Cerebellar nuclear complex (tissue), 1 donor: ENCODE data around the gene MED12L.

ENCODE experiments used
- DNase-seq, 2 experiments: peaks; one replicate each; lab custom pipeline; 2025; lab: John Stamatoyannopoulos, UW

The MED12L gene

GRCh38 chr3:151322511-151322910 lies 237.0 kb downstream of the MED12L start:
- no peak for DNase-seq

DNA sequence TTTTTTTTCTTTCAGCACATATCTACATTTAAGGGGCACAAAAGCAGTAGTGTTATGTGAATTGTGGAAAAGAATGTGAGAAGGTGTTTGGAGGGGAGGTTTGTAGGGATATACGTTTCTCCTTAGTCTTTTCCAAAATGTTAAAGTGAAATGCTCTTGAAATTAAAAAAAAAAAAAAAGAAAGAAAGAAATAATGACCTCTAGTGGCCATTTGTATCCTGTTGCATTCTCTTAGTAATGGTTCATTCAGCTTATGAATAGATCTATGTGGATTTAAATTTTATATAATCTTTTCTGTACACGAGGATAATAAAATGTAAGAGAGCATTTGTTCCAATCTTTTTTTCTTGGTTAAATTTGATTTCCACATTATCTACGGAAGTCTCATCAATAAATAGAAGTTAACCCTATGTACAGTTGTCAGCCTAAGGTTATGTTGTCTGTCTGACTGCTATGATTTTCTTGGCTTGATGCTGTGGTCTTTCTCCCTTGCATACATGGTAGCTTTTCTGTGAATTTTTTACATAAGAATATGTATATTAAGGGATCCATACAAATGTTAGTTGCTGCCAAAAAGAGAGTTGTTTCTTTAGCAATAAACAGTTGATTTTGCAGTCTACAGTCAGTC lies 242.2 kb downstream of the MED12L start:
- no peak for DNase-seq

GRCh38 chr3:151328298-151328995 lies 243.0 kb downstream of the MED12L start:
- no peak for DNase-seq

GRCh38 chr3:151329363-151329762 lies 243.9 kb downstream of the MED12L start, which contains the start of gene P2RY13:
TSS of gene P2RY13 (minus strand) at chr3:151329549. CDS start at chr3:151329528, 21 bp downstream.
- no peak for DNase-seq

GRCh38 chr3:151330379-151330778 lies 244.9 kb downstream of the MED12L start:
- DNase-seq = no peak

- DNase-seq = no peak
Observed at GRCh38 chr3:151330899-151331298, 245.4 kb downstream of the MED12L start.

DNA sequence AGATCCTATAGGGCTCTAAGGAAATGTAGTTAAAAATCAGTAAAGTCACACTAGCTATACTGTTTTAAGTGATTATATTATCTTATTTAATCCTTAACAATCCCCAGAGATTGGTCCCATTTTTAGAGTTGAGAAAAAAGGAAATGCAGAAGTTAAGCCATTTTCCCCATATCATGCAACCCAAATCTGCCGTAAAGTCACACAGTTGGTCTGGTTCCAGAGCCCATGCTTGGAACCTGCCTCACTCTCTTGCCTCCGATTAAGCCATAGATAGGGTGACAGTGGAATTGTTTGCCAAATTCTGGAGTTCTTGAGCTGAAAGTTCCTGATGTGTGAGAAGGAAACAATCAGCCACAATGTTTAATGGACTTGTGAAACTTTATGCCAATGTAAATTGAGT lies 246.2 kb downstream of the MED12L start:
- DNase-seq = no peak

DNA sequence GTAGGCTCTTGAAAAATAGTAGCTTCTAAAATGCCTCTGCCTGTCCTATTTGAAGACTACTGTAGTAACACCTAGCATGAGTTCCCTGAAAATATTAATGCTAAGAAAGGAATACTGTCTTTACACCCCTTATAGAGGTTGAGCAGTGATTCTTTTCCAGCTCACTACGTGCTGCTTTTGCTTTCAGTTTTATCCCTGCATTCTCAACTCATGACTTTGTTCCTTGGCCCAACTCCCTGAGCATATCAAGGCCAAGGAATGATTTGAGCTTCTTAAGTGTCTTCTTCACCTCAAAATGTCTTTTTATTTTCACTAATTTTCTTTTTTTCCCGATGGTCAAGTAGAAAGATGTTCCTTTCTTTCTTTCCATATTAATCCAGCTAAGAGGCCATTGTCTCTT lies 260.4 kb downstream of the MED12L start:
- DNase-seq = no peak

DNA sequence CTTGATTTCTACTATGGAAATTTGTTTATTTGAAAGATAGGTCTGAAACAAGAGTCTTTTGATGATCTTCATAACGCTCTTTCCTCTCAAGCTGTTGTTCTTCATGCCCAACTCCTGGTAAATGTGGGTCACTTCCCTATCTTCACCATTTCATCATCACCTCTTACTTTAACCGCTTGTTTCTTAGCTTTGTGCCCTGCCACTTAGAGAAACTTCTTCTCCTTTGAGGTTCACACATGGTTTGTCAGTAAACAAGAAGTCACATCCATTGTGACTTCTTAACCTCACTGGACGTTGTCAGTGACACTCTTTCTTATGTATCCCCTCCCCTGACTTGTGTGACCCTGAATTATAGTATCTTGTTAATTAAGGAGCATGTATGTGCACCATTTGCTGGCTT lies 260.8 kb downstream of the MED12L start:
- DNase-seq = no peak

DNA sequence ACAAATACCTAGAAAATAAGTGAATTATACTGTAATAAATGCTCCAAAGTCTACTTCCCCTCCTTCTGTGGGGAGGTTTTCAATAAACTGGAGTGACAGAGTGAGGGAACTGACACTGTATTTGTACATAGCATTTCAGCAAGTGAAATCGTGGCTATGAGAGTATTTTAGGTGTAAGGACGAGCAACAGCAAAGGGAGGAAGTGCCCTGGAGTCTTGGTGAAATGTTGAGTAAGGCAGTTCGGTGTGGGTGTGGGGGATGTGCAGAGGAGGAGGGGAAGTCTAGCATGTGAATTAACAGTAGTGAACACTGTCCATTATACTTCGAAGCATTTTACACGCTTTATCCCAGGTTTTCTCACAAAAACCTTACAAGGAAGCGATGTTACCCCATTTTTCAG lies 262.0 kb downstream of the MED12L start:
- no peak for DNase-seq

DNA sequence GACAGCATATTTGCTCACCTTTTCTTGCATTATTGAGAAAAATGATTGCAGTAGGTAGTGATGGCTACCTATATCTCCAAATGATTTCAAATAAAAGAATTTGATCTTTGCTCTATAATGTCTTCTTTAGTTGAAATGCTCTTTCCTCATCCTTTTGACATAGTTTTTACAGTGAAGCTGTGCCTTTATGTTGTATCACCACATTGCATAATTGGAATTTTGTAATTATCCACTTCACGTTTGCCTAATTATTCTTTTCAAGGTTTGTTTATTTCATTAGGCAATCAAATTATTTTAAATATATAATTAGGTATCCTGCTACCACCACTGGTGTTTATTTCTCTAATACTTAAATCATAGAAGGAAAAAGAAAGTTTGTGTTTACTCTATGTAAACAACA lies 265.2 kb downstream of the MED12L start:
- no peak for DNase-seq

GRCh38 chr3:151351219-151351618 lies 265.8 kb downstream of the MED12L start:
- no peak for DNase-seq

- DNase-seq = no peak
Observed at GRCh38 chr3:151351648-151352047, 266.2 kb downstream of the MED12L start.

DNA sequence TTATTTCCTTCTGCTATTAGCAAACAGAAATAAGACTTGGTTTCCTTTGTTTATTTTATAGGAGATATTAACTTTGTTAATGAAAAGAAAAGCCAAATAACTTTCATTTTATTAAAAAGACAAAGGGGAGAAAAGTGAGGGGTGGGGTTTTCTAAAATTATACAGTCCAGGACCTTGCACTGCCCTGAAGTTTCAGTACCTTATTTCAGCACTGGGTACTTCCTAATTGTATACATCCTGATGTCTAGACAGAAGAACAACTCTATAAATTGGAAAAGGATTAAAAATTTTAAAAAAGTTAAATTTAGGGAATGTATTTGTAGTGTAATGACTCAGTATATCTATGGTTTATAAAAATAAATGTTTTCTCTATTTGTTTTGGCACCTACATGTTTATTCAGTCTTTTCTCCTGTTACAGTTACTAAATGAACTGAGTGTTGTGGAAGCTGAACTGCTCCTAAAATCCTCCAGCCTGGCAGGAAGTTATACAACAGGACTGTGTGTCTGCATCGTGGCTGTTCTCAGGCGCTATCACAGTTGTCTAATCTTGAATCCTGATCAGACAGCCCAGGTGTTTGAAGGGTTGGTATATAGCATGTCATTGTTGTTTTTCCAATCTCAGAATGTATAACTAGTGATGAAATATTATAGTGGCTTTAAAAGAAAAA lies 271.5 kb downstream of the MED12L start:
- no peak for DNase-seq

DNA sequence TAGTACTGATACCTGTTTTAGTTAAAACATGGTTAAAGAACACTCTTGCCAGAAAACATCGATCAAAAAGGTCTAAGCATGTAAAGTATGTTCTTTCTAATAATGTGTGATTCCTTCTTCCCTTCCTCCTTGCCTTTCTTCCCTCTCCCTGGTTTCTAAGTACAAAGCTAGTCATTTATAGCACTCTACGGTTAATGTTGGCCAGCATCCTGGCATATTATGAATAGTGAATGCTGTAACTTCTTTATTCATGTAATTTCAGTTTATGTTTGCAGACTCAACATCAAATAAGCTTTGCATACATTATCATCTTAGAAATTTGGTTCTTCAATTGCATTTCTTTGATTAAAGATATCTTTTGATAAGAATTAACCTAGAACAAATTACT lies 272.0 kb downstream of the MED12L start:
- no peak for DNase-seq

- DNase-seq = no peak
Observed at GRCh38 chr3:151362751-151363174, 277.3 kb downstream of the MED12L start.

GRCh38 chr3:151366993-151367392 lies 281.5 kb downstream of the MED12L start:
- no peak for DNase-seq

GRCh38 chr3:151367448-151367847 lies 282.0 kb downstream of the MED12L start:
- DNase-seq = no peak

DNA sequence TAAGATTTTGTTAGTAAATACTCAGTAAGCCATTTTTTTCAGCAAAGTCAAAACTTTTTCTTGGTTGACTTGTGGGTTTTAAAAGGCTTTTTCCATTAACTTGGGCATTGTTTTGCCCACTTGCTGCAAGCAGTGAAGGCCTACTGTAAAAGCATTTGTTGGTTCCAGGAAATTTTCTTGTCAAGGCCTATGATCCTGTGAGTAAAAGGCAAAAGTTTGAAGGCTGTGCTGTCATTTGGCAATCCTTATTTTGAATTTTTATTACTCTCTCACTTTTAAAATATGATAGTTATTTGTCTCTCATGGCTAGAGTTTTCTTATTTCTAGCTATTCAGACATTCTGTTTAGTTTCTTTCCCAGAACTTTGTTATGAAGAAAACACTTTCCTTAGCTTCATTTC lies 286.1 kb downstream of the MED12L start:
- DNase-seq = no peak

DNA sequence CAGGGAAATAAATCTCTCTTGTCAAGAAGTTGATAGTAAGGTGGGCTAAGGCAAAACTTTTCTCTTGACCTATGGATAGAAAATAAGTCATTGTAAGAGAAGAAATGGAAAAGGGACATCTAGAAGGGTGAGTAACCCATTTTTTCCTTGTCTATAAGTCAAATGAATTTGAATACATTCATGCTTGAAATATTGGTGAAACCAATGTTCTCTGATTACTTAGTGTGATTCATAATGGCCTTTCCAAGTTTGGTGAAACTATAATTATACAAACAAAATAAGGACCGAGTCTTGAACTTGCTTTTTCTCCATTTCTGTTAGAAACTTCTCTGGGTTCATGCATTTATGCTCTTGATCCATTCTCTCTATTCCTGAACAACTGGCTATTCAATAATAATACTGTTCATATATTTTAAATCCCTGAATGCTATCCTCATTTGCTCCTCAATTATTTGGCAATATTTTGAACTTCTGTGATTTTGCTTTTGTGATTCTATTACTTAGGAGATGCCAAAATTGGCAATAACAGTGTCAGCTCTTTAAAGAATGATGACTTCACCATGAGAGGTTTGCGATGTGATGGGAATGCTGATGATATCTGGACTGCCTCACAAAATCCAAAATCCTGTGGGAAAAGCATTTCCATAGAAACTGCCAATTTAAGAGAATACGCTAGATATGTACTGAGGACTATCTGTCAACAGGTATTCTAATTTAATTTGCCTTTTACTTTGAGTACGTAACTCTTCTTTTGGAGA lies 286.8 kb downstream of the MED12L start:
- DNase-seq = no peak

DNA sequence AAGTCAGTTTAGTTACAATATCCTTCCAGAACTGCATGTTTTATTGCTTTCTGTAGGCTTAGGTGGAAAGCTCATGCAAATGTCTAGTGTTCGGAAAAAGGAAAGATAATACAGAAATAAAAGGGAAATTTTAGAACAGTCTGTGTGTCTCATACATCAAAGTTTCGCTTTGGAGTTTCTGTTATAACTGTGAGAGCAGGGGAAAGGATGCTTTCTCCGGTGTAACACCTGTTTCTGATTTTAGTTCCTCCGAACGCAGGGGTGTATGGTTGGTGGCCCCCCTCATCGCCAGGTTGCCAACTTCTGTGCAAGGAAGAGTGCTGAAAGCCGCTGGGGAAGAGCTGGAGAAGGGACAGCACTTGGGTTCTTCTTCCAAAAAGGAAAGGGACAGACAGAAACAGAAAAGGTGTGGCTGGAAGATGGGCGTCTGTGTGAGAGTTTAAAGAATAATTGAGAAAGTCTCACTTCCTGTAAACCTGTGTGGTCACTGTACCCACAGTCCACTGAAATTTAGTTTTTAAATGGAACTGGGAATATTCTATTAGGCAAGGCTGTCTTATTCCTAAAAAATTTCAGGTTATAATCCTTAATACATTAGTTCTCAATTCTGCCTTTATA lies 292.4 kb downstream of the MED12L start:
- DNase-seq = no peak
